Left cardiac atrium (tissue), 4 donors: ENCODE measurements around the gene FGD5. TPM values are rescaled to one million over a fixed set of nuclear protein-coding genes. Genes with fewer than 3 reads are reported as not detected.

Experiments used
- ATAC-seq, 2 donors: fragments of 200-7000 bp; cut with Tn5 transposase; one replicate each; pipeline ENCODE4 v1.9.1; 2020; ENCODE audit warnings: mild to moderate bottlenecking in 2 of 2, moderate library complexity in 2 of 2
- DNase-seq: peaks from one replicate; pipeline ENCODE4 v3.0.0-alpha.2; 2020
- intact Hi-C, 2 donors: fragments of 100-400 bp; cut with DNase I; formaldehyde crosslinking; loops; one replicate each; pipeline versions ENCODE4 v1.14.1 to v1.15.1; 2022 to 2023
- total RNA-seq, 2 donors: library from RNA; stranded (reverse); fragmentation: NEBNext Ultra II Directional; extraction: Animal tissue kit (Norgen Biotek cat#: 25700); gene quantifications; one replicate each; pipeline ENCODE4 v1.2.1, GENCODE V29; 2021
- donor health status: DM: no; HTN: yes; CAD: no.
- donor health status: DM: no; HTN: yes; CAD: no; lungs with severe emphysema.
- donor health status: DM: yes; HTN: yes; CAD: no.
- donor health status: Dilated cardiomyopathy.

FGD5 gene
- total RNA-seq, 2 donors from 2014 or later: 19.3 to 28.7 TPM

GRCh38 chr3:14929310-14930074 is 110.7 kb downstream of the FGD5 start:
- intact Hi-C loops: no loop called here
- no peak for ATAC-seq
- no peak for DNase-seq

- intact Hi-C loops: no loop called here
- ATAC-seq (no peak), DNase-seq (no peak)
Measured at GRCh38 chr3:14933820-14934425, 115.2 kb downstream of the FGD5 start.

- no peak for DNase-seq
- intact Hi-C loops: no loop called here
- ATAC-seq: no peak
Measured at GRCh38 chr3:14935592-14936345, 117.0 kb downstream of the FGD5 start.

- ATAC-seq: no peak
- DNase-seq: no peak
- intact Hi-C loops: no loop called here
Measured at GRCh38 chr3:14938954-14939353, 120.2 kb downstream of the FGD5 start.

GRCh38 chr3:14941871-14942270 is 123.1 kb downstream of the FGD5 start:
- no peak for ATAC-seq

GRCh38 chr3:14943042-14943441 is 124.3 kb downstream of the FGD5 start:
- no peak for DNase-seq
- no peak for ATAC-seq
- intact Hi-C loops: no loop called here

More at GRCh38 chr3:14941871-14942270, 123.1 kb downstream of the FGD5 start:
- intact Hi-C loops: no loop called here
- no peak for DNase-seq

- intact Hi-C loops: no loop called here
- DNase-seq (no peak), ATAC-seq (no peak)
Measured at GRCh38 chr3:14946236-14946635, 127.5 kb downstream of the FGD5 start.

GRCh38 chr3:14946739-14947099 is 128.0 kb downstream of the FGD5 start:
- no peak for DNase-seq
- intact Hi-C loops: no loop called here
- ATAC-seq: no peak

- DNase-seq (peak; percentile 89), ATAC-seq (peak; percentile 73 to 84)
- intact Hi-C loops: no loop called here
Measured at GRCh38 chr3:14947100-14947885, 128.5 kb downstream of the FGD5 start, which contains the start of gene NR2C2. NR2C2 (plus strand) TSS chr3:14947583; CDS start chr3:15003915, 56,332 bp downstream.

- DNase-seq: peak; percentile 97
- intact Hi-C loops: no loop called here
- peak; percentile 96 to 99 for ATAC-seq
Measured at GRCh38 chr3:14947886-14948608, 129.3 kb downstream of the FGD5 start.

- DNase-seq (no peak), ATAC-seq (no peak)
- intact Hi-C loops: no loop called here
Measured at GRCh38 chr3:14948609-14949038, 129.9 kb downstream of the FGD5 start.

GRCh38 chr3:14949126-14949525 is 130.4 kb downstream of the FGD5 start:
- intact Hi-C loops: no loop called here
- DNase-seq: no peak
- no peak for ATAC-seq

- intact Hi-C loops: loop anchor here in 1 of 2 donors (5.0 kb wide), 1 partner anchor 37 kb away; no protein-coding TSS in a partner anchor
- no peak for DNase-seq
- no peak for ATAC-seq
Measured at GRCh38 chr3:14950274-14950673, 131.5 kb downstream of the FGD5 start.

- DNase-seq: no peak
- ATAC-seq: no peak
- intact Hi-C loops: no loop called here
Measured at GRCh38 chr3:14957153-14957552, 138.4 kb downstream of the FGD5 start.

- intact Hi-C loops: no loop called here
- ATAC-seq (no peak), DNase-seq (no peak)
Measured at GRCh38 chr3:14957925-14958324, 139.2 kb downstream of the FGD5 start.

- no peak for DNase-seq
- intact Hi-C loops: no loop called here
- no peak for ATAC-seq
Measured at GRCh38 chr3:14959359-14959943, 140.7 kb downstream of the FGD5 start.

GRCh38 chr3:14962762-14963161 is 144.0 kb downstream of the FGD5 start:
- ATAC-seq: no peak
- no peak for DNase-seq
- intact Hi-C loops: no loop called here

- no peak for ATAC-seq
- intact Hi-C loops: no loop called here
- no peak for DNase-seq
Measured at GRCh38 chr3:14967285-14967684, 148.5 kb downstream of the FGD5 start.
